Measurements from ENCODE around the gene DPP6.

DNA sequence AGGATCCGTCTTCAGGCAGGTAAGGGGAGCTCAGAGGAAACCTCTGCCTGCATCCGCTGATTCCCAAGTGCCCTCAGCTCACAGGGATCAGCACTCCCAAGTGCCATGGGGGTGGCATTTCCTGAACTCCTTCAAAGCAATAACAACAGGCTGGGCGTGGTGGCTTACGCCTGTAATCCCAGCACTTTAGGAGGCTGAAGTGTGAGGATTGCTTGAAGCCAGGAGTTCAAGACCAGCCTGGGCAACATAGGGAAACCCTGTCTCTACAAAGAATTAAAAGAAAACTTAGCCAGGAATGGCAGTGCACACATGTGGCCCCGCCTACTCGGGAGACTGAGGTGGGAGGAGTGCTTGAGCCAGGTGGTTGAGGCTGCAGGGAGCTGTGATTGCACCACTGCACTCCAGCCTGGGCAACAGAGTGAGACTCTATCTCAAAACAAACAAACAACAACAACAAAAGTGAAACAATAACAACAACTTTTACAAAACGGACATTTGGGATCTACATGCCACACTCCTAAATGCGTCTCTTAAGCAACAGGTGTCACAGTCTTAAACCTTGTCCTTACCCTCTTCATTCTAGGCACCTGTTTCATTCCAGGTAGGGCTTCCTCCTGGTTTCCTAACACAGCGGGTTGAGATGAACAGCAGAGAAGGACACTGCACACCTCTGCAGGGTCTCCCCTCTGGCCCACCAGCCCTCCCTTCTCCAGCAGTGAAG, 877.0 kb downstream of the DPP6 start:
- no peak for TF ChIP-seq CTCF (IDR thresholded peaks at IDR 0.05)
- TF ChIP-seq POLR2AphosphoS5 (IDR thresholded peaks at IDR 0.05), result no peak
- no peak for TF ChIP-seq POLR2A (IDR thresholded peaks at IDR 0.05; ENCODE audit: low read depth)
- TF ChIP-seq EP300 (IDR thresholded peaks at IDR 0.05), result no peak
